Heart left ventricle (tissue), 16 donors: ENCODE results near the gene PEX11A. TPM values are rescaled to one million over a fixed set of nuclear protein-coding genes. Genes with fewer than 3 reads are reported as not detected.
A peak's percentile ranks its signal among the peaks of the same experiment; 100 is the strongest.

Source experiments
- ATAC-seq, 4 donors: fragments of 200-7000 bp; cut with Tn5 transposase; one replicate each; pipeline ENCODE4 v1.9.1; 2020 to 2022; ENCODE audit warnings: moderate library complexity in 4 of 4, mild to moderate bottlenecking in 3 of 4, moderate number of reproducible peaks in 1 of 4
- DNase-seq, 5 donors: peaks; one replicate each; pipeline ENCODE4 v3.0.0-alpha.2; 2020
- H3K27ac ChIP-seq, 12 donors: fragments of 200-600 bp; sonication (generic) in 4 of 12; one replicate each; pipeline versions ENCODE4 v1.5.0 to v1.8.0; 2016 to 2022; ENCODE audit warnings: mild to moderate bottlenecking in 2 of 12
- H3K27me3 ChIP-seq, 9 donors: fragments of 200-600 bp; sonication (generic) in 2 of 9; one replicate each; pipeline versions ENCODE4 v1.5.1 to v1.8.0; 2016 to 2022; ENCODE audit warnings: mild to moderate bottlenecking in 3 of 9
- H3K36me3 ChIP-seq, 9 donors: fragments of 200-600 bp; sonication (generic) in 2 of 9; one replicate each; pipeline versions ENCODE4 v1.5.0 to v1.8.0; 2018 to 2022; ENCODE audit warnings: mild to moderate bottlenecking in 2 of 9
- H3K4me1 ChIP-seq, 12 donors: fragments of 200-600 bp; sonication (generic) in 4 of 12; one replicate each; pipeline versions ENCODE4 v1.5.0 to v1.8.0; 2016 to 2022; ENCODE audit warnings: mild to moderate bottlenecking in 3 of 12
- H3K4me3 ChIP-seq, 12 donors: fragments of 200-600 bp; sonication (generic) in 4 of 12; one replicate each; pipeline versions ENCODE4 v1.5.0 to v1.8.0; 2017 to 2022; ENCODE audit warnings: mild to moderate bottlenecking in 9 of 12, moderate library complexity in 4 of 12
- H3K9me3 ChIP-seq, 12 donors: fragments of 200-600 bp; sonication (generic) in 4 of 12; one replicate each; pipeline versions ENCODE4 v1.5.0 to v1.8.0; 2016 to 2022; ENCODE audit warnings: mild to moderate bottlenecking in 1 of 12
- POLR2A ChIP-seq, 2 donors: fragments of 450-650 bp; IDR thresholded peaks; one replicate each; pipeline ENCODE4 v1.6.1; 2017; ENCODE audit warnings: antibody characterized with exemption in 2 of 2, mild to moderate bottlenecking in 2 of 2, moderate library complexity in 2 of 2
- WGBS, 4 donors: extraction: QIAGEN DNeasy Blood & Tissue Kit in 2 of 4; methylation state at CpG; one replicate each; pipeline versions ENCODE4 v1.1.5 to v1.1.7; 2013 to 2018; 5-methylcytosine and 5-hydroxymethylcytosine counted together
- intact Hi-C, 10 donors: fragments of 100-400 bp; cut with DNase I; formaldehyde crosslinking; loops; one replicate each; pipeline versions ENCODE4 v1.11.1 to v1.14.2; 2022
- polyA plus RNA-seq, 2 donors: library from polyadenylated mRNA; stranded (reverse); fragments of 200-250 nt; gene quantifications; one replicate each; pipeline ENCODE4 v1.2.3, GENCODE V29; 2013
- total RNA-seq, 9 donors: library from RNA; depleted of rRNA in 2 of 9; stranded (reverse); fragments of >200 nt in 2 of 9; fragmentation: NEBNext Ultra II Directional in 3 of 9; extraction: Animal tissue kit (Norgen Biotek cat#: 25700) in 3 of 9; gene quantifications; one replicate each; pipeline versions ENCODE4 v1.1.0 to v1.2.4, GENCODE V29; 2016 to 2023
- TF ChIP-seq, protein P1 (sequence below), 12 donors: fragments of 200-600 bp; sonication (generic) in 4 of 12; IDR thresholded peaks; one replicate each; pipeline versions ENCODE4 v1.5.0 to v1.8.0; 2018 to 2022; ENCODE audit warnings: antibody characterized with exemption in 12 of 12, mild to moderate bottlenecking in 5 of 12
- donor health status: ischemic (EF 13 %, LVEDD 7.1; RV severe dilation, severe dysfunction).
- donor health status: healthy with polysubstance abuse.
- donor health status: DM: no; HTN: yes; CAD: no.
- donor health status: DM: no; HTN: no; CAD: no.
- donor health status: ischemic (EF 25% LVEDD 6.9; RV normal size, moderate dysfunction).
- donor health status: ischemic (EF 25% LVEDD 5.7; RV mildly dilated, moderate dysfunction).
- donor health status: healthy.
- donor health status: DM: yes; HTN: yes; CAD: no.
- donor health status: ischemic (EF 35%, LVEDD 5.7; RV mildly dilated, moderate dysfunction).
- donor health status: nonischemic (EF 11% LVEDD 7.7; RV severe dilation, severe dysfunction).
- donor health status: DM: yes; HTN: yes; CAD: no.
- donor health status: PGD.
- donor health status: ischemic (EF 29% LVEDD 5.4; RV normal size, mild dysfunction).
- donor health status: nonischemic (EF 23%, LVEDD 6.1; RV moderate dilation, normal function).

Gene PEX11A
- total and polyA plus RNA-seq, 11 donors, result 5.9 to 23.0 (median 10.7) TPM

DNA sequence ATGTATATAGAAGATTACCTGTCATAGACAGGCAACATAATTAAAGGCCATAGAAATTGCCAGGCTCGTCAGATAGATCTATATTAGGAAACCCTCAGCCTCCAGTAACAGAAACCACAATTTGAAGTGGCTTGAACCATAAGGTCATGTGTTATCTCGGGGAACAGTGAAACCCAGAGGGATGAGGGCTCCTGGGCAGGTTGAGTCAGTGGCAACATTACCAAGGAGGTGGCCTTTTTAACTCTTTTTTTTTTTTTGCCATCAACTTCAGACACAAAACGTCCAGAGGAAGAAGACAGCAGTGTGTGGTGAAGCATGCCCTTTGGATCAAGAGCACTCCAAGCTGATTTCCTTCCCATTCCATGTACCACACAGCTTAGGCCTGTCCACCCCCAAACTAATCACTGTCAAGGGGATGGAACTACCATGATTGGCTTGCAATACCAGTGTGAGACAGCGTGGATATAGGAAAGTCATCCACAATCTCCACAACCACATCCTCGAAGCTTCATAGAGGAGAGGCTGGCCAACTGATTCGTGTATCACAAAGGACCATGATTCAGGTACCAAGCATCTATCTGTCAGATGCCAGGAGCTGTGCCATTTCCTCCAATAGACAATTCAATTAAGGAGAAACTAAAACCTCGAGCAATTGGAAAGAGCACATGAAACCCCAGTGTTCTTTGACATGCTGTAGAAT lies 34.3 kb downstream of the PEX11A start:
- Histone ChIP-seq H3K27me3 (peaks cover 0 to 22% (median 0%) of the 10 kb centered on the region in 9 donors), H3K4me1 (peaks cover 0 to 13% (median 5%) of the 10 kb centered on the region in 12 donors), H3K36me3 (no peaks in the 10 kb centered on the region), H3K9me3 (no peaks in the 10 kb centered on the region), H3K4me3 (no peak overlapping the region), H3K27ac (peak overlapping the region in 1 of 12 donors; percentile 45)
- 62 to 76% (median 73%) methylated on average over 7 of the region's 7 CpGs for WGBS, 4 donors
- TF ChIP-seq POLR2A (IDR thresholded peaks at IDR 0.05), result no peak
- TF ChIP-seq, protein P1, sequence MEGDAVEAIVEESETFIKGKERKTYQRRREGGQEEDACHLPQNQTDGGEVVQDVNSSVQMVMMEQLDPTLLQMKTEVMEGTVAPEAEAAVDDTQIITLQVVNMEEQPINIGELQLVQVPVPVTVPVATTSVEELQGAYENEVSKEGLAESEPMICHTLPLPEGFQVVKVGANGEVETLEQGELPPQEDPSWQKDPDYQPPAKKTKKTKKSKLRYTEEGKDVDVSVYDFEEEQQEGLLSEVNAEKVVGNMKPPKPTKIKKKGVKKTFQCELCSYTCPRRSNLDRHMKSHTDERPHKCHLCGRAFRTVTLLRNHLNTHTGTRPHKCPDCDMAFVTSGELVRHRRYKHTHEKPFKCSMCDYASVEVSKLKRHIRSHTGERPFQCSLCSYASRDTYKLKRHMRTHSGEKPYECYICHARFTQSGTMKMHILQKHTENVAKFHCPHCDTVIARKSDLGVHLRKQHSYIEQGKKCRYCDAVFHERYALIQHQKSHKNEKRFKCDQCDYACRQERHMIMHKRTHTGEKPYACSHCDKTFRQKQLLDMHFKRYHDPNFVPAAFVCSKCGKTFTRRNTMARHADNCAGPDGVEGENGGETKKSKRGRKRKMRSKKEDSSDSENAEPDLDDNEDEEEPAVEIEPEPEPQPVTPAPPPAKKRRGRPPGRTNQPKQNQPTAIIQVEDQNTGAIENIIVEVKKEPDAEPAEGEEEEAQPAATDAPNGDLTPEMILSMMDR (IDR thresholded peaks at IDR 0.05), result no peak
- intact Hi-C loops, result no loop called here
- DNase-seq (no peak), ATAC-seq (no peak)

- no peaks in the 10 kb centered on the region for H3K9me3 ChIP-seq
- no peak for DNase-seq
- H3K27ac ChIP-seq, result peak within 1 kb of the TSS in 6 of 12 donors; percentile 22 to 65 (median 46)
- no peak for TF ChIP-seq POLR2A (IDR thresholded peaks at IDR 0.05)
- TF ChIP-seq, protein P1 (IDR thresholded peaks at IDR 0.05), result no peak
- ATAC-seq, result peak; percentile 47 to 81 (median 72)
- H3K4me3 ChIP-seq, result peak within 1 kb of the TSS; percentile 55 to 88 (median 68)
- H3K36me3 ChIP-seq, result no peaks in the 10 kb centered on the region
- peaks cover 0 to 13% (median 5%) of the 10 kb centered on the region in 12 donors for H3K4me1 ChIP-seq
- intact Hi-C loops, result no loop called here
- H3K27me3 ChIP-seq, result peaks cover 0 to 22% (median 0%) of the 10 kb centered on the region in 9 donors
- WGBS, 4 donors, result 2 to 5% (median 4%) methylated on average over 50 to 87 of the region's 87 CpGs
Measured at GRCh38 chr15:89654847-89655805, 35.4 kb downstream of the PEX11A start, which contains the start of gene KIF7. Gene KIF7 (minus strand): TSS chr15:89655467. CDS start chr15:89652930, 2,537 bp downstream.

GRCh38 chr15:89654301-89654761 lies 36.2 kb downstream of the PEX11A start:
- peak overlapping the region; percentile 55 to 88 (median 68) for H3K4me3 ChIP-seq
- DNase-seq (no peak), ATAC-seq (peak in 2 of 4 donors; percentile 8 to 9)
- H3K4me1 ChIP-seq, result peaks cover 0 to 13% (median 5%) of the 10 kb centered on the region in 12 donors
- peaks cover 0 to 3% (median 0%) of the 10 kb centered on the region in 9 donors for H3K36me3 ChIP-seq
- TF ChIP-seq, protein P1 (IDR thresholded peaks at IDR 0.05), result no peak
- TF ChIP-seq POLR2A (IDR thresholded peaks at IDR 0.05), result no peak
- H3K27me3 ChIP-seq, result peaks cover 0 to 22% (median 0%) of the 10 kb centered on the region in 9 donors
- peak overlapping the region in 2 of 12 donors; percentile 45 to 65 for H3K27ac ChIP-seq
- intact Hi-C loops, result no loop called here
- H3K9me3 ChIP-seq, result no peaks in the 10 kb centered on the region
- WGBS, 4 donors, result 52 to 63% (median 53%) methylated on average over 14 of the region's 14 CpGs
